SK-N-DZ (cell line): ENCODE data around the gene GORASP2. TPM values are rescaled to one million over a fixed set of nuclear protein-coding genes. Genes with fewer than 3 reads are reported as not detected.
A peak's percentile ranks its signal among the peaks of the same experiment; 100 is the strongest.
"Not testable (repeated sequence)": the region's sequence is repeated elsewhere in the genome, so short reads cannot be mapped to it uniquely, and the experiment has no call there.

ENCODE experiments used
- DNase-seq: peaks from one replicate; pipeline ENCODE4 v3.0.0-alpha.2; 2015; ENCODE audit warnings: low spot score
- polyA plus RNA-seq, 2 experiments: library from polyadenylated mRNA; depleted of rRNA; stranded (reverse); fragments of >200 nt; gene quantifications; 2 replicates each; pipeline ENCODE4 v1.2.3, GENCODE V29; 2014

Gene GORASP2
- polyA plus RNA-seq (2014; cell fraction: cytosol; rRNA removed) = 35.8 and 42.4 TPM in 2 replicates
- 11.0 and 23.8 TPM in 2 replicates for polyA plus RNA-seq (2014; cell fraction: nucleus; rRNA removed)

GRCh38 chr2:170928824-170929685 is at the start of gene GORASP2:
Gene GORASP2 (plus strand): TSS chr2:170929253. CDS start chr2:170929341, 88 bp downstream.
- peak; percentile 99 for DNase-seq

- no peak for DNase-seq
Measured at GRCh38 chr2:170881840-170882239, 47.2 kb upstream of the GORASP2 start.

GRCh38 chr2:170882758-170883157 is 46.3 kb upstream of the GORASP2 start:
- no peak for DNase-seq

GRCh38 chr2:170883683-170884082 is 45.4 kb upstream of the GORASP2 start:
- DNase-seq = no peak

GRCh38 chr2:170885130-170885791 is 43.8 kb upstream of the GORASP2 start:
- no peak for DNase-seq

GRCh38 chr2:170886386-170886785 is 42.7 kb upstream of the GORASP2 start:
- no peak for DNase-seq

GRCh38 chr2:170887496-170887895 is 41.6 kb upstream of the GORASP2 start:
- DNase-seq = no peak

- DNase-seq = no peak
Measured at GRCh38 chr2:170887896-170888295, 41.2 kb upstream of the GORASP2 start.

- DNase-seq = no peak
Measured at GRCh38 chr2:170891893-170892292, 37.2 kb upstream of the GORASP2 start.

- DNase-seq = no peak
Measured at GRCh38 chr2:170892391-170892951, 36.6 kb upstream of the GORASP2 start.

- DNase-seq = no peak
Measured at GRCh38 chr2:170895023-170895757, 33.9 kb upstream of the GORASP2 start.

GRCh38 chr2:170896622-170897021 is 32.4 kb upstream of the GORASP2 start:
- DNase-seq = no peak

GRCh38 chr2:170897108-170897507 is 31.9 kb upstream of the GORASP2 start:
- DNase-seq = no peak

- DNase-seq = no peak
Measured at GRCh38 chr2:170905864-170906263, 23.2 kb upstream of the GORASP2 start.

- no peak for DNase-seq
Measured at GRCh38 chr2:170911314-170911889, 17.7 kb upstream of the GORASP2 start.

- DNase-seq = not testable (repeated sequence)
Measured at GRCh38 chr2:170914994-170915666, 13.9 kb upstream of the GORASP2 start.

- no peak for DNase-seq
Measured at GRCh38 chr2:170917219-170917913, 11.7 kb upstream of the GORASP2 start.

GRCh38 chr2:170917957-170918356 is 11.1 kb upstream of the GORASP2 start:
- DNase-seq = no peak

GRCh38 chr2:170921873-170922272 is 7.2 kb upstream of the GORASP2 start:
- not testable (repeated sequence) for DNase-seq
